GM21529 (cell line): ENCODE measurements around the gene ZNF664.

Experiments
- ATAC-seq: cut with Tn5 transposase; IDR thresholded peaks from one replicate; pipeline ENCODE4 v1.9.1; 2021; ENCODE audit not compliant: unreplicated experiment

ZNF664 gene

GRCh38 chr12:123972457-123973401 lies at the start of gene ZNF664, which contains the start of gene CCDC92:
Gene ZNF664, plus strand, starts transcription at chr12:123973215. Its CDS starts 38,930 bp downstream, at chr12:124012145.
Gene CCDC92, minus strand, starts transcription at chr12:123972831. Its CDS starts 28,526 bp downstream, at chr12:123944305.
- peak; percentile 78 for ATAC-seq

GRCh38 chr12:123923927-123924326 lies 49.1 kb upstream of the ZNF664 start:
- no peak for ATAC-seq

GRCh38 chr12:123924539-123924938 lies 48.5 kb upstream of the ZNF664 start:
- ATAC-seq, result no peak

GRCh38 chr12:123928274-123928865 lies 44.6 kb upstream of the ZNF664 start:
- ATAC-seq, result no peak

GRCh38 chr12:123928897-123929296 lies 44.1 kb upstream of the ZNF664 start:
- ATAC-seq, result no peak

- no peak for ATAC-seq
Measured at GRCh38 chr12:123929946-123930583, 43.0 kb upstream of the ZNF664 start.

GRCh38 chr12:123931686-123932321 lies 41.2 kb upstream of the ZNF664 start:
- ATAC-seq, result no peak

- no peak for ATAC-seq
Measured at GRCh38 chr12:123933214-123933613, 39.8 kb upstream of the ZNF664 start.

GRCh38 chr12:123934016-123934620 lies 38.9 kb upstream of the ZNF664 start:
- ATAC-seq, result no peak

GRCh38 chr12:123934829-123935228 lies 38.2 kb upstream of the ZNF664 start:
- no peak for ATAC-seq

GRCh38 chr12:123935956-123936355 lies 37.1 kb upstream of the ZNF664 start:
- ATAC-seq, result no peak

GRCh38 chr12:123936471-123936870 lies 36.5 kb upstream of the ZNF664 start:
- ATAC-seq, result no peak

- no peak for ATAC-seq
Measured at GRCh38 chr12:123936956-123937706, 35.9 kb upstream of the ZNF664 start.

- no peak for ATAC-seq
Measured at GRCh38 chr12:123937707-123938591, 35.1 kb upstream of the ZNF664 start.

GRCh38 chr12:123938679-123939480 lies 34.1 kb upstream of the ZNF664 start:
- no peak for ATAC-seq

GRCh38 chr12:123939716-123940626 lies 33.0 kb upstream of the ZNF664 start:
- no peak for ATAC-seq

GRCh38 chr12:123940627-123940966 lies 32.4 kb upstream of the ZNF664 start:
- no peak for ATAC-seq
